ENCODE data around the gene MAS1L.

Gene MAS1L

DNA sequence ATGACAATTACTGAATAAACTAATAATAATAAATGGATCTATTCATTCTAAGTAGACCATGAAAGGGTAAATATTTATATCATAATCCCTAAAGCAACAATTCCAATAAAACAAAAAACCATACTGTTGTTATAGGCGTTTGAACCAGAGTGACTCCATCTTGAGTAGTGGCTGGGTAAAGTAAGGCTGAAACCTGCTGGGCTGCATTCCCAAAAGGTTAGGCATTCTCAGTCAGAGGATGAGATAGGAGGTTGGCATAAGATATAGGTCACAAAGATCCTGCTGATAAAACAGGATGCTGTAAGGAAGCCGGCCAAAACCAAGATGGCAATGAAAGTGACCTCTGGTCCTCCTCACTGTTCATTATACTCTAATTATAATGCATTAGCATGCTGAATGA lies 22.5 kb downstream of the MAS1L start (continued):
- TF ChIP-seq ZNF530 (tag by site-specific recombination; IDR thresholded peaks at IDR 0.05; ENCODE audit: low read depth) (no peak), ZNF140 (tag by site-specific recombination; IDR thresholded peaks at IDR 0.05) (no peak), ZNF335 (tag by site-specific recombination; conservative IDR thresholded peaks at IDR 0.05) (no peak), ZNF112 (tag by site-specific recombination; IDR thresholded peaks at IDR 0.05) (no peak), ZNF843 (tag by site-specific recombination; IDR thresholded peaks at IDR 0.05) (no peak), KLF16 (tag by site-specific recombination; IDR thresholded peaks at IDR 0.05) (no peak)

DNA sequence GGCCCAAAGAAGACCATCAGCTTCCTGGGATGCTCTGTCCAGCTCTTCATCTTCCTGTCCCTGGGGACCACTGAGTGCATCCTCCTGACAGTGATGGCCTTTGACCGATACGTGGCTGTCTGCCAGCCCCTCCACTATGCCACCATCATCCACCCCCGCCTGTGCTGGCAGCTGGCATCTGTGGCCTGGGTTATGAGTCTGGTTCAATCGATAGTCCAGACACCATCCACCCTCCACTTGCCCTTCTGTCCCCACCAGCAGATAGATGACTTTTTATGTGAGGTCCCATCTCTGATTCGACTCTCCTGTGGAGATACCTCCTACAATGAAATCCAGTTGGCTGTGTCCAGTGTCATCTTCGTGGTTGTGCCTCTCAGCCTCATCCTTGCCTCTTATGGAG lies 25.7 kb downstream of the MAS1L start:
- ChIA-PET CTCF (no interaction called here), POLR2A (no interaction called here)

DNA sequence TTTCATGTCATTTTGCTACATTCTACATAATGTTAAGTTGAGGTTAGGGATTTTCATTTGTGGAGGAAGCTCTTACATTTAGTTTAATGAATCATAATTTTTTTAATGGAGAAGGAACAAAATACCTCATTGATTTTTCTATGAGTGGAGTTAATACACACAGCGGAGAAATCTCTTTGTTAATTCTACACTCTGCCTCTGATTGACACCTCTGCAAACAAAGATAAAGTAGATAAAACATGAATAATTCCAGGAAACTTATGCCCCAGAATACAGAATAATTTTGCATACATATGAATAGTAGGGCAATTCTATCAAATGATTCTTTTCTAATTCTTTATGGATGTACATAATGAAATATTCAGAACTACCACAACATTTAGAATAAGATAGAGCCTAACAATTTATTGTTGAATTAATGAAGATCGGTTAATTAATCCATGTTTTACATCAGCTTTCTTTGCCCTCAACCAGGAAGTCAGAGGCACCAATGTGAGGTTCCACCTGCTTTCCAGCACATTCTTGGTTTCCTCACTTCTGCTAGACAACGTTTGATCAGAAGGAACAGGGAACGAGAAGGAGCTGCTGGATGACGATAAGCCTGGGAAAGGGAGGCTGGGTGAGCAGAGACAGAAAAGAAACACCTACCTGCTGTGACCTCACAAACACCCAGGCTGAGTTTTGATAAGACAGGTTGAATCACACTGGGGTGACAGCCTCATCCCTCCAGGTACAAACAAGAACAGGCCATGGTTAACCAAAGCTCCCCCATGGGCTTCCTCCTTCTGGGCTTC lies 26.5 kb downstream of the MAS1L start:
- no peak overlapping the region for H3K4me3 ChIP-seq (ENCODE audit: low read depth, low read length)
- no peaks in the 10 kb centered on the region for H3K9me3 ChIP-seq (ENCODE audit: control insufficient read depth, insufficient read depth, low read depth, low read length)
- H3K4me1 ChIP-seq (ENCODE audit: control insufficient read depth, insufficient read depth, low read length): no peaks in the 10 kb centered on the region
- H3K27ac ChIP-seq (ENCODE audit: extremely low read depth, low read depth, low read length): no peak overlapping the region
- no peaks in the 10 kb centered on the region for H3K36me3 ChIP-seq (ENCODE audit: control insufficient read depth in 2 of 2, insufficient read depth in 1 of 2, low read length in 2 of 2)
- ChIA-PET CTCF (no interaction called here), POLR2A (no interaction called here)
- TF ChIP-seq ZNF184 (tag by site-specific recombination; IDR thresholded peaks at IDR 0.05): no peak

More for the DNA sequence above, 25.7 kb downstream of the MAS1L start:
- Histone ChIP-seq H3K36me3 (ENCODE audit: control insufficient read depth in 2 of 2, insufficient read depth in 1 of 2, low read length in 2 of 2) (no peaks in the 10 kb centered on the region), H3K9me3 (ENCODE audit: control insufficient read depth, insufficient read depth, low read depth, low read length) (no peaks in the 10 kb centered on the region), H3K27ac (ENCODE audit: extremely low read depth, low read depth, low read length) (no peak overlapping the region), H3K4me3 (ENCODE audit: low read depth, low read length) (no peak overlapping the region), H3K4me1 (ENCODE audit: control insufficient read depth, insufficient read depth, low read length) (no peaks in the 10 kb centered on the region)
- no peak for TF ChIP-seq OSR2 (tag by site-specific recombination; IDR thresholded peaks at IDR 0.05)
- no peak for TF ChIP-seq ZNF423 (tag by site-specific recombination; IDR thresholded peaks at IDR 0.05)
- no peak for TF ChIP-seq ZFHX2 (tag by site-specific recombination; conservative IDR thresholded peaks at IDR 0.05)
- TF ChIP-seq, protein P1, sequence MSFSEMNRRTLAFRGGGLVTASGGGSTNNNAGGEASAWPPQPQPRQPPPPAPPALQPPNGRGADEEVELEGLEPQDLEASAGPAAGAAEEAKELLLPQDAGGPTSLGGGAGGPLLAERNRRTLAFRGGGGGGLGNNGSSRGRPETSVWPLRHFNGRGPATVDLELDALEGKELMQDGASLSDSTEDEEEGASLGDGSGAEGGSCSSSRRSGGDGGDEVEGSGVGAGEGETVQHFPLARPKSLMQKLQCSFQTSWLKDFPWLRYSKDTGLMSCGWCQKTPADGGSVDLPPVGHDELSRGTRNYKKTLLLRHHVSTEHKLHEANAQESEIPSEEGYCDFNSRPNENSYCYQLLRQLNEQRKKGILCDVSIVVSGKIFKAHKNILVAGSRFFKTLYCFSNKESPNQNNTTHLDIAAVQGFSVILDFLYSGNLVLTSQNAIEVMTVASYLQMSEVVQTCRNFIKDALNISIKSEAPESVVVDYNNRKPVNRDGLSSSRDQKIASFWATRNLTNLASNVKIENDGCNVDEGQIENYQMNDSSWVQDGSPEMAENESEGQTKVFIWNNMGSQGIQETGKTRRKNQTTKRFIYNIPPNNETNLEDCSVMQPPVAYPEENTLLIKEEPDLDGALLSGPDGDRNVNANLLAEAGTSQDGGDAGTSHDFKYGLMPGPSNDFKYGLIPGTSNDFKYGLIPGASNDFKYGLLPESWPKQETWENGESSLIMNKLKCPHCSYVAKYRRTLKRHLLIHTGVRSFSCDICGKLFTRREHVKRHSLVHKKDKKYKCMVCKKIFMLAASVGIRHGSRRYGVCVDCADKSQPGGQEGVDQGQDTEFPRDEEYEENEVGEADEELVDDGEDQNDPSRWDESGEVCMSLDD (tag by site-specific recombination; IDR thresholded peaks at IDR 0.05): no peak
- TF ChIP-seq ZFP41 (tag by site-specific recombination; IDR thresholded peaks at IDR 0.05; ENCODE audit: borderline replicate concordance): no peak

DNA sequence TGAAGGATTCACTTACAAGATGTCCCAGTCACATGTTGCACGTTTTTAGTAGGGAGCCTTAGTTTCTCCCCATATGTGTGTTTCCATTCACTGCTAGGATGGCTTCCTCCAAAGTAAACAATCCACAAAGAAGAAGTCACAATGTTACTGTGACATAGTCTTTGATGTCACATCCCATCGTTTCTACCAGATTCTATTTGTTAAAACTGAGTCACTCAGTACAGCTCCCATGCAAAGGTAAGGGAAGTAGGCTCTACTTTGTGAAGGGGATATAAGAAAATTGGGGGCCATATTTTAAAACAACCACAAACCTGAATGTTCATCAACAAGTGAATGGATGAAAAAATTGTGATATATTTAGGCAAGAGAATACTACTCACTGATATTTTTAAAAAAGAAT lies 30.8 kb downstream of the MAS1L start, which contains the start of the genes OR11A1 and OR2H1:
Gene OR11A1, minus strand, starts transcription at position 101 of the 400 bp plus-strand sequence. CDS start 29,430 bp downstream, outside the sequence.
Gene OR2H1, plus strand, starts transcription at position 185 of the 400 bp plus-strand sequence. CDS start 4,615 bp downstream, outside the sequence.
- no peak within 1 kb of the TSS for H3K4me3 ChIP-seq (ENCODE audit: low read depth, low read length)
- no peaks in the 10 kb centered on the region for H3K36me3 ChIP-seq (ENCODE audit: control insufficient read depth in 2 of 2, insufficient read depth in 1 of 2, low read length in 2 of 2)
- H3K4me1 ChIP-seq (ENCODE audit: control insufficient read depth, insufficient read depth, low read length): no peaks in the 10 kb centered on the region
- H3K27ac ChIP-seq (ENCODE audit: extremely low read depth, low read depth, low read length): no peak within 1 kb of the TSS
- ChIA-PET CTCF (interaction anchor here (0.9 kb wide), 1 partner anchor 132 kb away, joined by 3 read pairs; no protein-coding TSS in a partner anchor), POLR2A (no interaction called here)
- no peaks in the 10 kb centered on the region for H3K9me3 ChIP-seq (ENCODE audit: control insufficient read depth, insufficient read depth, low read depth, low read length)
- TF ChIP-seq MYNN (tag by site-specific recombination; IDR thresholded peaks at IDR 0.05; ENCODE audit: borderline replicate concordance) (no peak), ZNF133 (tag by site-specific recombination; IDR thresholded peaks at IDR 0.05) (no peak), KLF9 (tag by site-specific recombination; IDR thresholded peaks at IDR 0.05; ENCODE audit: low read depth) (no peak), ZNF621 (tag by site-specific recombination; IDR thresholded peaks at IDR 0.05) (no peak), ZNF423 (tag by site-specific recombination; IDR thresholded peaks at IDR 0.05) (no peak), ZNF529 (tag by site-specific recombination; IDR thresholded peaks at IDR 0.05; ENCODE audit: insufficient replicate concordance) (no peak), ZNF394 (tag by site-specific recombination; IDR thresholded peaks at IDR 0.05; ENCODE audit: borderline replicate concordance) (no peak), GLI4 (tag by site-specific recombination; IDR thresholded peaks at IDR 0.05) (no peak), ZIC2 (tag by site-specific recombination; IDR thresholded peaks at IDR 0.05) (no peak), ZNF202 (tag by site-specific recombination; IDR thresholded peaks at IDR 0.05; ENCODE audit: borderline replicate concordance) (no peak), KLF16 (tag by site-specific recombination; IDR thresholded peaks at IDR 0.05) (no peak), ZFP3 (tag by site-specific recombination; IDR thresholded peaks at IDR 0.05; ENCODE audit: low read depth) (no peak), ZNF777 (tag by site-specific recombination; IDR thresholded peaks at IDR 0.05; ENCODE audit: borderline replicate concordance) (no peak)
- TF ChIP-seq, protein P2, sequence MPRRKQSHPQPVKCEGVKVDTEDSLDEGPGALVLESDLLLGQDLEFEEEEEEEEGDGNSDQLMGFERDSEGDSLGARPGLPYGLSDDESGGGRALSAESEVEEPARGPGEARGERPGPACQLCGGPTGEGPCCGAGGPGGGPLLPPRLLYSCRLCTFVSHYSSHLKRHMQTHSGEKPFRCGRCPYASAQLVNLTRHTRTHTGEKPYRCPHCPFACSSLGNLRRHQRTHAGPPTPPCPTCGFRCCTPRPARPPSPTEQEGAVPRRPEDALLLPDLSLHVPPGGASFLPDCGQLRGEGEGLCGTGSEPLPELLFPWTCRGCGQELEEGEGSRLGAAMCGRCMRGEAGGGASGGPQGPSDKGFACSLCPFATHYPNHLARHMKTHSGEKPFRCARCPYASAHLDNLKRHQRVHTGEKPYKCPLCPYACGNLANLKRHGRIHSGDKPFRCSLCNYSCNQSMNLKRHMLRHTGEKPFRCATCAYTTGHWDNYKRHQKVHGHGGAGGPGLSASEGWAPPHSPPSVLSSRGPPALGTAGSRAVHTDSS (tag by site-specific recombination; IDR thresholded peaks at IDR 0.05): no peak
- TF ChIP-seq, protein P3, sequence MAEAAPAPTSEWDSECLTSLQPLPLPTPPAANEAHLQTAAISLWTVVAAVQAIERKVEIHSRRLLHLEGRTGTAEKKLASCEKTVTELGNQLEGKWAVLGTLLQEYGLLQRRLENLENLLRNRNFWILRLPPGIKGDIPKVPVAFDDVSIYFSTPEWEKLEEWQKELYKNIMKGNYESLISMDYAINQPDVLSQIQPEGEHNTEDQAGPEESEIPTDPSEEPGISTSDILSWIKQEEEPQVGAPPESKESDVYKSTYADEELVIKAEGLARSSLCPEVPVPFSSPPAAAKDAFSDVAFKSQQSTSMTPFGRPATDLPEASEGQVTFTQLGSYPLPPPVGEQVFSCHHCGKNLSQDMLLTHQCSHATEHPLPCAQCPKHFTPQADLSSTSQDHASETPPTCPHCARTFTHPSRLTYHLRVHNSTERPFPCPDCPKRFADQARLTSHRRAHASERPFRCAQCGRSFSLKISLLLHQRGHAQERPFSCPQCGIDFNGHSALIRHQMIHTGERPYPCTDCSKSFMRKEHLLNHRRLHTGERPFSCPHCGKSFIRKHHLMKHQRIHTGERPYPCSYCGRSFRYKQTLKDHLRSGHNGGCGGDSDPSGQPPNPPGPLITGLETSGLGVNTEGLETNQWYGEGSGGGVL (tag by site-specific recombination; IDR thresholded peaks at IDR 0.05): no peak
